Smooth muscle cell (in vitro differentiated cells): ENCODE measurements around the gene TULP1. TPM values are rescaled to one million over a fixed set of nuclear protein-coding genes. Genes with fewer than 3 reads are reported as not detected.

Experiments
- DNase-seq: peaks from one replicate; lab custom pipeline; 2025; ENCODE audit not compliant: unreplicated experiment; lab: John Stamatoyannopoulos, UW
- H2AFZ ChIP-seq: fragments of 200-600 bp; sonication (generic); 2 replicates; pipeline ENCODE4 v1.6.0; 2016; ENCODE audit warnings: antibody characterized with exemption, low read depth, mild to moderate bottlenecking
- H3F3A ChIP-seq: fragments of 200-600 bp; sonication (generic); 2 replicates; pipeline ENCODE4 v1.6.0; 2017; ENCODE audit warnings: antibody characterized with exemption, low read depth
- H3K27ac ChIP-seq: fragments of 200-600 bp; sonication (generic); 2 replicates; pipeline ENCODE4 v1.5.1; 2016; ENCODE audit warnings: low read depth, mild to moderate bottlenecking
- H3K27me3 ChIP-seq: fragments of 200-600 bp; sonication (generic); 2 replicates; pipeline ENCODE4 v1.6.1; 2016; ENCODE audit warnings: low read depth, mild to moderate bottlenecking
- H3K36me3 ChIP-seq: fragments of 200-600 bp; sonication (generic); 2 replicates; pipeline ENCODE4 v1.5.1; 2016; ENCODE audit warnings: low read depth
- H3K4me1 ChIP-seq: fragments of 200-600 bp; sonication (generic); 2 replicates; pipeline ENCODE4 v1.5.1; 2016; ENCODE audit warnings: low read depth
- H3K4me2 ChIP-seq: fragments of 200-600 bp; sonication (generic); 2 replicates; pipeline ENCODE4 v1.6.0; 2016; ENCODE audit warnings: mild to moderate bottlenecking
- H3K4me3 ChIP-seq: fragments of 200-600 bp; sonication (generic); 2 replicates; pipeline ENCODE4 v1.5.1; 2016; ENCODE audit warnings: mild to moderate bottlenecking
- H3K79me2 ChIP-seq: fragments of 200-600 bp; sonication (generic); 2 replicates; pipeline ENCODE4 v1.6.0; 2016; ENCODE audit warnings: low read depth, mild to moderate bottlenecking
- H3K9ac ChIP-seq: fragments of 200-600 bp; sonication (generic); 2 replicates; pipeline ENCODE4 v1.6.0; 2016; ENCODE audit warnings: low read depth
- H3K9me3 ChIP-seq: fragments of 200-600 bp; sonication (generic); replicated peaks from 2 replicates; pipeline ENCODE4 v1.5.1; 2016; ENCODE audit warnings: low read depth
- H4K20me1 ChIP-seq: fragments of 200-600 bp; sonication (generic); 2 replicates; pipeline ENCODE4 v1.6.0; 2016; ENCODE audit warnings: low read depth
- WGBS: methylation state at CpG from one replicate; pipeline ENCODE4 v1.1.7; 2016; ENCODE audit warnings: low lambda C conversion rate; 5-methylcytosine and 5-hydroxymethylcytosine counted together
- polyA plus RNA-seq: library from polyadenylated mRNA; unstranded; fragments of >200 nt; fragmentation: Nextera tagmentation; extraction: Ambion mirVana; gene quantifications from 2 replicates; pipeline ENCODE4 v1.2.1, GENCODE V29; 2016
- total RNA-seq: library from RNA; depleted of rRNA; stranded (reverse); fragments of >200 nt; gene quantifications from 2 replicates; pipeline ENCODE4 v1.2.3, GENCODE V29; 2014
- TF ChIP-seq, protein P1 (sequence below): fragments of 200-600 bp; sonication (generic); IDR thresholded peaks from 2 replicates; pipeline ENCODE4 v1.5.1; 2017; ENCODE audit warnings: borderline replicate concordance, mild to moderate bottlenecking, antibody characterized with exemption; ENCODE audit not compliant: insufficient read depth, poor library complexity, severe bottlenecking

Gene TULP1
- total and polyA plus RNA-seq, 2 experiments from 2014 or later: 0.26 to 0.31 TPM

DNA sequence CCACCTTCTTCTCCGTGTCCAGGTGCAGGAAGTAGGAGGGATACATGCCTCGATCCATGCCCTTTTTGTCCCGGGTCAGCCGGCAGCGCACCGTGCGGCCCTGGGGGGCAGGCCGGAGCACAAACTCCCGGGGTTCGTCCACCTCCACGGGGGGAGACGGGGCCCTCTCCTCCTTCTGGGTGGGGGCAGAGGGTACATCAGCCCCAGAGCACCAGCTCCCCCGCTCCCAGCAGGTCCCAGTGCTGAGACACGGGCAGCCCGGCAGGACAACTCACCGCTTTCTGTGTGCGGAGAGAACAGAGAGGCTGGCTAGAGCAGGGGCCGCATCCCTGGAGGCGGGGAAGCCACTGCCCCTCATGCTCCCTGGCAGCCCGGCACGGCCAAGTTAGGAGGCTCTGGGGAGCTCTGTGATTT lies 6.7 kb downstream of the TULP1 start:
- no peak for DNase-seq
- Histone ChIP-seq H3K9me3 (no peaks in the 10 kb centered on the region), H3K4me3 (no peak overlapping the region), H3K4me1 (no peaks in the 10 kb centered on the region), H2AFZ (no peak overlapping the region), H3K27me3 (no peaks in the 10 kb centered on the region), H4K20me1 (no peaks in the 10 kb centered on the region), H3F3A (peaks cover 3% of the 10 kb centered on the region), H3K36me3 (no peaks in the 10 kb centered on the region), H3K4me2 (no peak overlapping the region), H3K79me2 (no peaks in the 10 kb centered on the region), H3K27ac (no peak overlapping the region), H3K9ac (no peak overlapping the region)
- TF ChIP-seq, protein P1, sequence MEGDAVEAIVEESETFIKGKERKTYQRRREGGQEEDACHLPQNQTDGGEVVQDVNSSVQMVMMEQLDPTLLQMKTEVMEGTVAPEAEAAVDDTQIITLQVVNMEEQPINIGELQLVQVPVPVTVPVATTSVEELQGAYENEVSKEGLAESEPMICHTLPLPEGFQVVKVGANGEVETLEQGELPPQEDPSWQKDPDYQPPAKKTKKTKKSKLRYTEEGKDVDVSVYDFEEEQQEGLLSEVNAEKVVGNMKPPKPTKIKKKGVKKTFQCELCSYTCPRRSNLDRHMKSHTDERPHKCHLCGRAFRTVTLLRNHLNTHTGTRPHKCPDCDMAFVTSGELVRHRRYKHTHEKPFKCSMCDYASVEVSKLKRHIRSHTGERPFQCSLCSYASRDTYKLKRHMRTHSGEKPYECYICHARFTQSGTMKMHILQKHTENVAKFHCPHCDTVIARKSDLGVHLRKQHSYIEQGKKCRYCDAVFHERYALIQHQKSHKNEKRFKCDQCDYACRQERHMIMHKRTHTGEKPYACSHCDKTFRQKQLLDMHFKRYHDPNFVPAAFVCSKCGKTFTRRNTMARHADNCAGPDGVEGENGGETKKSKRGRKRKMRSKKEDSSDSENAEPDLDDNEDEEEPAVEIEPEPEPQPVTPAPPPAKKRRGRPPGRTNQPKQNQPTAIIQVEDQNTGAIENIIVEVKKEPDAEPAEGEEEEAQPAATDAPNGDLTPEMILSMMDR: no peak
- WGBS: 60% methylated on average over 21 of the region's 21 CpGs

- Histone ChIP-seq H2AFZ (no peak overlapping the region), H3K36me3 (no peaks in the 10 kb centered on the region), H3K9ac (no peak overlapping the region), H3K79me2 (peaks cover 6% of the 10 kb centered on the region), H3K9me3 (no peaks in the 10 kb centered on the region), H3F3A (peaks cover 7% of the 10 kb centered on the region), H3K4me2 (no peak overlapping the region), H3K4me1 (peaks cover 4% of the 10 kb centered on the region), H3K27me3 (no peaks in the 10 kb centered on the region), H3K27ac (no peak overlapping the region), H4K20me1 (no peaks in the 10 kb centered on the region), H3K4me3 (no peak overlapping the region)
- TF ChIP-seq, protein P1: no peak
- no peak for DNase-seq
- 90% methylated on average over 15 of the region's 15 CpGs for WGBS
These were observed 9.2 kb downstream of the TULP1 start for GRCh38 chr6:35503534-35503933.

- Histone ChIP-seq H2AFZ (no peak overlapping the region), H3K36me3 (no peaks in the 10 kb centered on the region), H3K27me3 (no peaks in the 10 kb centered on the region), H3F3A (peaks cover 7% of the 10 kb centered on the region), H3K9ac (no peak overlapping the region), H3K9me3 (no peaks in the 10 kb centered on the region), H3K79me2 (peaks cover 12% of the 10 kb centered on the region), H3K4me2 (no peak overlapping the region), H4K20me1 (no peaks in the 10 kb centered on the region), H3K27ac (no peak overlapping the region), H3K4me3 (no peak overlapping the region), H3K4me1 (peaks cover 9% of the 10 kb centered on the region)
- WGBS: 93% methylated on average over 2 of the region's 2 CpGs
- DNase-seq: no peak
- TF ChIP-seq, protein P1: no peak
These were observed 10.9 kb downstream of the TULP1 start for GRCh38 chr6:35501784-35502183.

GRCh38 chr6:35500782-35501181 lies 11.9 kb downstream of the TULP1 start:
- Histone ChIP-seq H3K27ac (peak overlapping the region; percentile 48), H2AFZ (no peak overlapping the region), H3K4me3 (no peak overlapping the region), H3K36me3 (no peaks in the 10 kb centered on the region), H3K79me2 (peaks cover 22% of the 10 kb centered on the region), H3F3A (peaks cover 7% of the 10 kb centered on the region), H3K9ac (no peak overlapping the region), H3K27me3 (no peaks in the 10 kb centered on the region), H3K4me2 (peak overlapping the region; percentile 53), H4K20me1 (peaks cover 3% of the 10 kb centered on the region), H3K9me3 (no peaks in the 10 kb centered on the region), H3K4me1 (peaks cover 9% of the 10 kb centered on the region)
- WGBS: 24% methylated on average over 6 of the region's 6 CpGs
- TF ChIP-seq, protein P1: no peak
- no peak for DNase-seq
